Panc1 (cell line): ENCODE measurements around the gene RASGRP3.

ENCODE experiments used
- CTCF ChIP-seq: fragments of 450-650 bp; IDR thresholded peaks from 2 replicates; pipeline ENCODE4 v1.5.1; 2017; ENCODE audit warnings: mild to moderate bottlenecking
- POLR2AphosphoS5 ChIP-seq: IDR thresholded peaks from 2 replicates; pipeline ENCODE4 v1.6.1; 2012; ENCODE audit warnings: mild to moderate bottlenecking, low read depth, low read length, moderate library complexity

- TF ChIP-seq POLR2AphosphoS5 (no peak), CTCF (no peak)
Observed at GRCh38 chr2:33437297-33437696, 39.2 kb upstream of the RASGRP3 start.
